Liver (tissue), 9 donors: ENCODE results near the gene CYBA. TPM values are rescaled to one million over a fixed set of nuclear protein-coding genes. Genes with fewer than 3 reads are reported as not detected.

Experiments used
- DNase-seq: peaks from one replicate; pipeline ENCODE4 v3.0.0-alpha.2; 2017; ENCODE audit warnings: low spot score
- H3K27ac ChIP-seq, 2 donors: one replicate each; pipeline ENCODE4 v1.7.0; 2013; ENCODE audit warnings: inconsistent platforms in 2 of 2, low read length in 2 of 2, control low read depth in 1 of 2, low read depth in 1 of 2, mild to moderate bottlenecking in 1 of 2
- H3K27me3 ChIP-seq, 4 donors: one replicate each; pipeline versions ENCODE4 v1.6.1 to v1.7.0; 2013; ENCODE audit warnings: low read length in 3 of 4, inconsistent platforms in 1 of 4, mild to moderate bottlenecking in 1 of 4, moderate library complexity in 1 of 4; ENCODE audit not compliant: control insufficient read depth in 4 of 4, insufficient read depth in 4 of 4
- H3K36me3 ChIP-seq, 4 donors: one replicate each; pipeline versions ENCODE4 v1.6.1 to v1.7.0; 2013; ENCODE audit warnings: low read length in 3 of 4, mild to moderate bottlenecking in 3 of 4, low read depth in 1 of 4, moderate library complexity in 1 of 4; ENCODE audit not compliant: control insufficient read depth in 4 of 4, insufficient read depth in 3 of 4
- H3K4me1 ChIP-seq, 4 donors: one replicate each; pipeline versions ENCODE4 v1.6.1 to v1.7.0; 2013; ENCODE audit warnings: low read length in 3 of 4, mild to moderate bottlenecking in 3 of 4, moderate library complexity in 1 of 4; ENCODE audit not compliant: control insufficient read depth in 4 of 4, insufficient read depth in 4 of 4
- H3K4me3 ChIP-seq, 3 donors: one replicate each; pipeline versions ENCODE4 v1.6.1 to v1.7.0; 2013; ENCODE audit warnings: low read length in 3 of 3, control low read depth in 1 of 3, low read depth in 1 of 3, mild to moderate bottlenecking in 1 of 3
- H3K9ac ChIP-seq, 2 donors: one replicate each; pipeline ENCODE4 v1.7.0; 2013; ENCODE audit warnings: low read length in 2 of 2, mild to moderate bottlenecking in 2 of 2, moderate library complexity in 2 of 2, control low read depth in 1 of 2, low read depth in 1 of 2
- H3K9me3 ChIP-seq, 4 donors: one replicate each; pipeline versions ENCODE4 v1.6.1 to v1.7.0; 2013; ENCODE audit warnings: low read length in 3 of 4; ENCODE audit not compliant: control insufficient read depth in 4 of 4
- ATF3 ChIP-seq: IDR thresholded peaks from 2 replicates; pipeline ENCODE4 v1.6.1; 2016; ENCODE audit warnings: antibody characterized with exemption
- CTCF ChIP-seq: fragments of 150-350 bp; IDR thresholded peaks from 2 replicates; pipeline ENCODE4 v1.5.1; 2017; ENCODE audit warnings: improper control_type of control experiment, low read depth, low read length; ENCODE audit not compliant: missing input control
- EGR1 ChIP-seq, 2 donors: IDR thresholded peaks; 2 replicates each; pipeline ENCODE4 v1.6.1; 2016 to 2018; ENCODE audit warnings: antibody characterized with exemption in 2 of 2, low read depth in 2 of 2
- FOXA1 ChIP-seq: IDR thresholded peaks from 2 replicates; pipeline ENCODE4 v1.6.1; 2016; ENCODE audit warnings: antibody characterized with exemption
- FOXA2 ChIP-seq: IDR thresholded peaks from 2 replicates; pipeline ENCODE4 v1.6.1; 2016; ENCODE audit warnings: antibody characterized with exemption
- GABPA ChIP-seq, 2 donors: IDR thresholded peaks in 1 of 2; conservative IDR thresholded peaks in 1 of 2; 2 replicates each; pipeline ENCODE4 v1.6.1; 2016; ENCODE audit warnings: antibody characterized with exemption in 2 of 2, mild to moderate bottlenecking in 1 of 2, moderate library complexity in 1 of 2
- HNF4A ChIP-seq, 2 donors: conservative IDR thresholded peaks; 2 replicates each; pipeline ENCODE4 v1.6.1; 2016; ENCODE audit warnings: antibody characterized with exemption in 2 of 2, mild to moderate bottlenecking in 2 of 2
- HNF4G ChIP-seq: IDR thresholded peaks from 2 replicates; pipeline ENCODE4 v1.6.1; 2016; ENCODE audit warnings: antibody characterized with exemption
- JUND ChIP-seq, 2 donors: IDR thresholded peaks; 2 replicates each; pipeline ENCODE4 v1.6.1; 2016; ENCODE audit warnings: antibody characterized with exemption in 2 of 2
- MAX ChIP-seq: IDR thresholded peaks from 2 replicates; pipeline ENCODE4 v1.6.1; 2016; ENCODE audit warnings: antibody characterized with exemption
- NR2F2 ChIP-seq: IDR thresholded peaks from 2 replicates; pipeline ENCODE4 v1.6.1; 2016; ENCODE audit warnings: antibody characterized with exemption
- RAD21 ChIP-seq, 2 donors: IDR thresholded peaks; 2 replicates each; pipeline ENCODE4 v1.6.1; 2016; ENCODE audit warnings: antibody characterized with exemption in 2 of 2, mild to moderate bottlenecking in 2 of 2
- REST ChIP-seq: IDR thresholded peaks from 2 replicates; pipeline ENCODE4 v1.6.1; 2016; ENCODE audit warnings: antibody characterized with exemption, mild to moderate bottlenecking
- RXRA ChIP-seq, 2 donors: IDR thresholded peaks; 2 replicates each; pipeline ENCODE4 v1.6.1; 2017 to 2018; ENCODE audit warnings: antibody characterized with exemption in 2 of 2, mild to moderate bottlenecking in 1 of 2
- SP1 ChIP-seq: IDR thresholded peaks from 2 replicates; pipeline ENCODE4 v1.6.1; 2018; ENCODE audit warnings: antibody characterized with exemption, mild to moderate bottlenecking
- TAF1 ChIP-seq: conservative IDR thresholded peaks from 2 replicates; pipeline ENCODE4 v1.6.1; 2016; ENCODE audit warnings: antibody characterized with exemption, mild to moderate bottlenecking
- YY1 ChIP-seq: IDR thresholded peaks from 2 replicates; pipeline ENCODE4 v1.6.1; 2016; ENCODE audit warnings: antibody characterized with exemption, mild to moderate bottlenecking
- WGBS: extraction: QIAGEN DNeasy Blood & Tissue Kit; methylation state at CpG from one replicate; pipeline ENCODE4 v1.1.7; 2013; 5-methylcytosine and 5-hydroxymethylcytosine counted together
- polyA plus RNA-seq, 2 donors: library from polyadenylated mRNA; stranded (reverse) in 1 of 2; unstranded in 1 of 2; fragments of 200-250 nt in 1 of 2; fragments of >200 nt in 1 of 2; fragmentation: Nextera tagmentation in 1 of 2; extraction: Ambion mirVana in 1 of 2; gene quantifications; one replicate each; pipeline versions ENCODE4 v1.2.1 to v1.2.3, GENCODE V29; 2013 to 2015
- total RNA-seq, 2 donors: library from RNA; depleted of rRNA; stranded (reverse); fragments of >200 nt; gene quantifications; one replicate each; pipeline ENCODE4 v1.2.3, GENCODE V29; 2014
- TF ChIP-seq, protein P1 (sequence below): IDR thresholded peaks from 2 replicates; pipeline ENCODE4 v1.6.1; 2016; ENCODE audit warnings: antibody characterized with exemption
- donor health status: healthy.
- donor health status: healthy.
- donor health status: healthy.
- donor health status: healthy.
- donor health status: healthy.

CYBA gene
- total and polyA plus RNA-seq, 4 donors = 39.0 to 217 (median 52.6) TPM

- TF ChIP-seq REST (no peak), HNF4G (no peak)
Measured at GRCh38 chr16:88653101-88653500, 2.2 kb upstream of the CYBA start (continued).

GRCh38 chr16:88652762-88653063 is 1.9 kb upstream of the CYBA start:
- Histone ChIP-seq H3K36me3 (peaks cover 9 to 37% (median 19%) of the 10 kb centered on the region in 4 donors), H3K27ac (no peak overlapping the region), H3K9me3 (no peaks in the 10 kb centered on the region), H3K4me1 (peaks cover 0 to 11% (median 3%) of the 10 kb centered on the region in 4 donors), H3K27me3 (no peaks in the 10 kb centered on the region), H3K9ac (no peak overlapping the region), H3K4me3 (no peak overlapping the region)
- TF ChIP-seq SP1 (no peak), JUND (IDR thresholded peaks at IDR 0.05) (no peak), YY1 (no peak), TAF1 (no peak), CTCF (no peak), NR2F2 (no peak), GABPA (IDR thresholded peaks at IDR 0.05 in 1 of 2, conservative IDR thresholded peaks at IDR 0.05 in 1 of 2) (no peak), MAX (no peak), FOXA1 (no peak), REST (no peak), HNF4A (conservative IDR thresholded peaks at IDR 0.05) (no peak), HNF4G (no peak), RAD21 (IDR thresholded peaks at IDR 0.05) (no peak), FOXA2 (no peak), ATF3 (no peak), RXRA (IDR thresholded peaks at IDR 0.05) (no peak), EGR1 (IDR thresholded peaks at IDR 0.05; ENCODE audit: low read depth in 2 of 2) (no peak)
- TF ChIP-seq, protein P1, sequence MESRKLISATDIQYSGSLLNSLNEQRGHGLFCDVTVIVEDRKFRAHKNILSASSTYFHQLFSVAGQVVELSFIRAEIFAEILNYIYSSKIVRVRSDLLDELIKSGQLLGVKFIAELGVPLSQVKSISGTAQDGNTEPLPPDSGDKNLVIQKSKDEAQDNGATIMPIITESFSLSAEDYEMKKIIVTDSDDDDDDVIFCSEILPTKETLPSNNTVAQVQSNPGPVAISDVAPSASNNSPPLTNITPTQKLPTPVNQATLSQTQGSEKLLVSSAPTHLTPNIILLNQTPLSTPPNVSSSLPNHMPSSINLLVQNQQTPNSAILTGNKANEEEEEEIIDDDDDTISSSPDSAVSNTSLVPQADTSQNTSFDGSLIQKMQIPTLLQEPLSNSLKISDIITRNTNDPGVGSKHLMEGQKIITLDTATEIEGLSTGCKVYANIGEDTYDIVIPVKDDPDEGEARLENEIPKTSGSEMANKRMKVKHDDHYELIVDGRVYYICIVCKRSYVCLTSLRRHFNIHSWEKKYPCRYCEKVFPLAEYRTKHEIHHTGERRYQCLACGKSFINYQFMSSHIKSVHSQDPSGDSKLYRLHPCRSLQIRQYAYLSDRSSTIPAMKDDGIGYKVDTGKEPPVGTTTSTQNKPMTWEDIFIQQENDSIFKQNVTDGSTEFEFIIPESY = no peak
- DNase-seq = no peak
- WGBS = 91% methylated on average over 8 of the region's 8 CpGs
